GM18517 (cell line): ENCODE data around the gene KCNH6.

Source experiments
- ATAC-seq: cut with Tn5 transposase; IDR thresholded peaks from one replicate; pipeline ENCODE4 v1.9.1; 2021; ENCODE audit warnings: mild to moderate bottlenecking, moderate library complexity; ENCODE audit not compliant: unreplicated experiment

The KCNH6 gene

DNA sequence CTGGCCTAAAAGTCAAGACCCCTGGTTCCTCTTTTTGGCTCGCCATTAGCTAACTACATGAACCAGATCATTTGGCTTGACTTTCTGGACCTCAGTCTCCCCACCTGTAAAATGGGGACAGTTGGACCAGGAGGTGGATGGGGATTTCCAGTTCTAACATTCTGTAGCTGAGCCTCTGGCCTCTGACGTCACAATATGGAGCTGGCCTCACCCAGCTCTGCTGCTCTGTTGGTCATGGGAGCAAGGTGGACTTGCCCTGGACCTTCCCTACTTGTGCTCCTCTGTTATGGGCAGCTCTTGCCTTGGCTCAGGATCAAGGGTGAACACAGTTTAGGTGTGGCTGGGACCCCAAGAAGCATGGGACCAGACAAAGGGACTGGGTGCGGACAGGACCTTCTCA lies 16.5 kb upstream of the KCNH6 start:
- no peak for ATAC-seq

DNA sequence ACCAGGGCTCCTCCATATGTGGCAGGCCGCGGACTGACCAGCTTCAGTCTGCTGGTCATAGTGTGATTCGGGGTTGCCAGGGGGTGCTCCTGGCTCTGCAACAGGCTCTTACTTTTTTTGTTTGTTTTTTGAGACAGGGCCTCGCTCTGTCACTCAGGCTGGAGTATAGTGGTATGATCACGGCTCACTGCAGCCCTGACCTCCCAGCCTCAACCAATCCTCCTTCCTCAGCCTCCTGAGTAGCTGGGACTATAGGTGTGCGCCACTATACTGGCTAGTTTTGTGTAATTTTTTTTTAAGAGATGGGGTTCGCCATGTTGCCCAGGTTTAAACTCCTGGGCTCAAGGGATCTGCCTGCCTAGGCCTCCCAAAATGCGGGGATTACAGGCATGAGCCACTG lies 11.8 kb upstream of the KCNH6 start:
- no peak for ATAC-seq

DNA sequence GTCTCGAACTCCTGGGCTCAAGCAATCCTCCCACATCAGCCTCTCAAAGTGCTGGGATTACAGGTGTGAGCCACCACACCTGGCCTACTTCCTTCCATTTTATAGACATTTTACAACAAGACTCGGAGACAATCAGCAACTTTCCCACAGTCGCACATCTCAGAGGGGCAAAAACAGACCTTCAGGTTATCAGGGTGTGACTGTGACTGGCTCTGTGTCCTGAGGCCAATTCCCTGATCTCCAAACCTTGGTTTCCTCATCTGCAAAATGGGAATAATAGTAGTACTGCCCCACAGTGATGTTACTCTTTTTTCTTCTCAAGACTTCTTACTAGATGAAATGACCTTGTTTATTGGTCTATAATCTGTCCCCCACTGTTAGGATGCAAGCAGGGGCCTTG lies 10.8 kb upstream of the KCNH6 start:
- no peak for ATAC-seq

DNA sequence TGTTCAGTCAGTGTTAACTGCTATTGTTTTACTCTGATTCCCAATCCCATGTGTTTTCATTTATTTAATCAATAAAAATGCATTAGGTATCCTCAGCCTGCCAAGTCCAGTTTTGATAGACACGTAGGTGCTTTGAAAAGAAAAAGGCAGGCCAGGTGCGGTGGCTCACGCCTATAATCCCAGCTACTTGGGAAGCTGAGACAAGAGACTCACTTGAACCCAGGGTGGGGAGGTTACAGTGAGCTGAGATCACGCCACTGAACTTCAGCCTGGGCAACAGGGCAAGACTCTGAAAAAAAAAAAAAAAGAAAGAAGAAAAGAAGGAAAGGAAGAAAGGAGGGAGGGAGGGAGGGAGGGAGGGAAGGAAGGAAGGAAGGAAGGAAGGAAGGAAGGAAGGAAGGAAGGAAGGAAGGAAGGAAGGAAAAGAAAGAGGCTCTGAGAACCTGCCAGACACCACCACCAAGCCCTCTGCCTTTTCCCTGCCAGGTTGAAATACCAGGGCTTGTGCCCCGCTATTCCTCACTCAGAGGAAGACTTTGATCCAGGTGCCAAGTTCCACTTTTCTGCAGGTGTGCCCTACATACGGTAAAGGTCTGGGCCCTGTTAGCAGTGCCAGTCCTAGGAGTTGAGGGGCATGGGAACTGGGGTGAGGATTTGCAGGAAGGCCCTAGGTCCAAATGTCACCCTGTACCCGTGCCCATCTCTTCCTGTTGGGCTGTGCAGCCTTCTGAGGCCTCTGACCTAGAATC lies 10.1 kb upstream of the KCNH6 start:
- no peak for ATAC-seq

DNA sequence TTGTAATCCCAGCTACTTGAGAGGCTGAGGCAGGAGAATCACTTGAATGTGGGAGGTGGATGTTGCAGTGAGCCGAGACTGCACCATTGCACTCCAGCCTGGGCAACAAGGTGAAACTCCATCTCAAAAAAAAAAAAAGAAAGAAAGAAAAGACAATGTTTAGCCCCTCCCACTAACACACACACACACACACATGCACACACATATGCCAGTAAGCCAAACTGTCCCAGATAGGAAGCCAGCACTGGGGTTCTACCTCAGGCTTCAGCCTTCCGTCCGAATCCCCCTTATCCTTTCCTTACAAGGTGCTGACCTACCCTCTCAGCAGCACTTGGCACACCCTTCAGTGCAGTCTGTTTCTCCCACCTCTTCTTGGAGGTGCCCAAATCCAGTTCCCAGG lies 8.7 kb upstream of the KCNH6 start:
- no peak for ATAC-seq

DNA sequence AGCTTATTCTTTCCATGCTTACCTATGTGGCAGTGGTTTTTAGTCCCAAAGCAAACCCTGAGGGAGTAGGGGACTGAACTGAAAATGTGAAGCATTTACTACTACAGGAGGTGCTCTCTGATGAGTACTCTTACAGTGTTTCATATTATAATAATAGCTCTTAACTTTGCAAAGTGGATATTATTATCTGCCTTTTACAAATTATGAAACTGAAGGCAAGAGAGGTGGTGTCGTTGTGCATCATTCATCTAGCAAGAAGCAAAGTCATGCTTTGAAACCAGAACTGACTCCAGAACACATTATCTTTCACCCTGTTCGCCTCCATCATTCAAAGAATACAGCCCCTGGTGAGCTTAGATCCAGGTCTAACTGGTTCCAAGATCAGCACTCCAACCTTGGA lies 8.2 kb upstream of the KCNH6 start:
- ATAC-seq = no peak

DNA sequence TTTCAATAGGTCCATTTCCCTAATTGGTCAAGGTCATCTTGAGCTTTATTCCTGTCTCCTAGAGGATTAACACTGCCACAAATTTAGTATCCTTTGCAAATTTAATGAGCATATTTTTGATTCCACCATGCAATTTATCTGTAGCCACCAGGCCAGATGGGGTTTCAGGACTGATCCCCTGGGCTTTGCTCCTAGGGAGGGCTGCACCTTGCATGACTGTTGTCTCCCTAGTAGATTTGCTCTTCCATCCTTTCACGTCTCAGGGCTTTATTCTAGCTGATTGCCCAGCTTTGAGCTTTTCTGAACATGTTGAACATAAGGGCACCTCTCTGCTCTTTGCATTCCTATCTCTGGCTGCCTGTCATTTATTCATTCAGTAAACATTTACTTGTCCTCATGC lies 7.7 kb upstream of the KCNH6 start:
- no peak for ATAC-seq

DNA sequence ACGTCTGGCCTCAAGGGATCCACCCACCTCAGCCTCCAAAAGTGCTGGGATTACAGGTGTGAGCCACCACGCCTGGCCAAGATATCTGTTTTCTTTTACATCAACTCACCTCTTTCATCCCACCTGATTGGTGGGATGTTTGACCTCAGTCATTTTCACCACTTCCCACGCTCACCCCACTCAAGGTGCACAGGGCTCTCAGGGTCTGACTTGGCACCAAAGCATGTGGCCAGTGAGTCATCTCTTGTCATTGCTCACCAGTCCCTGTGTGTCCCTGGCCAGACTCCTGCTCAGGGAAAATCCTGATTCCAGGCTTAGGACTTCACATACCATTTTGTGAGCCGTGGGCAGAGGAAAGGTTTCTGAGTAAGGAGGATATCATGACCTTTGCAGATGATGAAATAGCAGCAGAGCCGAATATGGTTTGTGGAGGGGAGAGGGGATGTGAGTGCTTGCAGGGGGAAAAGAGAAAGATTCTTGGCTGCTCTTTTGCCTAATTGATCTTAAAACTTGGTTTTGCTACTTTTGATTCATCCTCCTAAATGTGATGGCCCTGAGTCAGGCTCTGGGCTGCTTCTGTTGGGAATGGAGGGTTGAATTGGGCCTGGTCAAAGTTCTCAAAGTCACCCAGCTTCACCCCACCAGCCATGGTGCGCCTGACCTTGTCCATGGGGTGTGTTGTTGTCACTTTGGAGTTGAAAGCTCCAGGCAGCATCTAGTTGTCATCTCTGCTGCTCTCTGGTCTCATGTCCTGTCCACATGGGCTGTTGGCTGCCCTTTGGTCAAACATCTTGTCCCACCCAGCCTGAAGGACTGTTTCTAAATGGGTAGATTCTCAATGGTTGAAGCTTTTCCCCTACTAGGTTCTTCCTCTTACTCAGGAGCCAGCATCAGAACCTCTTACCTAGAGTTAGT lies 6.0 kb upstream of the KCNH6 start:
- no peak for ATAC-seq

DNA sequence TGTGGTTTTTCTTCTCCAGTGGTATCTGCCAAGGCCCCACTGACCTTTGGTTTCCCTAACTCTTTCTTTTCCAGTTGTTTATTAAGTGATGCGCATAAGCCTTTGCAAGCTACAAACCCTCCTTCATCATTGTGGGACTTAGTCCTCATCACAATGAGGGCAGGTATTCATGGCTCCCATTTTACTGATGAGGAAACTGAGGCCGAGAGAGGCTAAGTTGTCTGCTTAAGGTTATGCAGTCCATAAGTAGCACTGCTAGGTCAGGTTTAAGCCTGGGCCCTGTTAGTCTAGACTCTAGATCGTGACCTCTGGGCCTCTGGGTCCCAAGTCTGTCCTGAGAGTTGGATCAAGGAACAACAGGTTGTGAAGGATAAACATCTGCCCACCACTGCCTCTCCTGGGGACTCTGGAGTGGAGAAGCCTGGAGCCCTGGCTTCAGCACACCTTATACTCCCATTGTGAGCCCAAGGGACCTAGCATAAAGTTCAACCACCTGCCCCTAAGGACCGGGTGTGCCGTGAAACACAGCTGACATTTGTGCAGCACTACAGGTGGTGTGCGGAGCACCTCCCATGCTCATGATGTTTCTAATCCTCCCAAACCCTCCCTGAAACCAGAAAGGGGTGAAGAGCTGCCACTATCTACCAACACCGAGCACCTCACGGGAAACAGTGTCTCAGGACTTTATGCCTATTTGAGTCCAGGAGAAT lies 5.2 kb upstream of the KCNH6 start:
- no peak for ATAC-seq

DNA sequence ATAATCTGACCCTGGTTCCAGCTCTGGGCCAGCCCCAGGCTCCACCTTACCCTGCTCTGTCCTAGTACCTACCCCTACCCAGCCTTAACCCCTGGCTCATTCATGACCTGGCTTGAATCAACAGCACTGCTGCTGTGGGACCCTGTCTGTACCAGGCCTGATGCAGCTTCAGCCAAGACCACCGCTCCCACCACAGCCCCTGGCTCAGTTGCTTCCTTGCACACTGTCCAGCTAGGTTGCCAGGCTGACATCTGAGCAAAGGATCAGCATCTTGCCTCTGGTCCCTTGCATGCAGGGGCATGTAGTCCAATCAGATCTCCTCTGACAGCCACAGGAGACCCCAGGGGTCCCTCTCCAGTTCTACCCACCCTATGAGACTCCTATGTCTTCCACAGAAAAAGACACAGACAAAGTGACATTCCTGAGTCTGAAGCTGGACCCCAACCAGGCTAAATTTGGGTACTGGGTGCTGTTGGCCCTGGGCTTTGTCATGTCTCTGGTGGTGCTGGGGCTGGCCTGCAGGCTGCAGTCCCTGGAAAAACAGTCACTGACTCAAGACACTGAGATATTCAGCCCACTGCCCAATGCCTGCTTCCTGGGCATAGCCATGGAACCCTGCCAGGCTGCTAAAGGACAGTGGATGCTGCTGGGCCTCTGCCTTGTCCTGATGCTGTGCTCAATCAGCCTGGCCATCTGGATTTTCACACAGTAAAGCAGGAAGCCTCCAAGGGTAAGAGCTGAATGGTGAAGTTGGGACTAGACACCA lies 3.9 kb upstream of the KCNH6 start:
- no peak for ATAC-seq

DNA sequence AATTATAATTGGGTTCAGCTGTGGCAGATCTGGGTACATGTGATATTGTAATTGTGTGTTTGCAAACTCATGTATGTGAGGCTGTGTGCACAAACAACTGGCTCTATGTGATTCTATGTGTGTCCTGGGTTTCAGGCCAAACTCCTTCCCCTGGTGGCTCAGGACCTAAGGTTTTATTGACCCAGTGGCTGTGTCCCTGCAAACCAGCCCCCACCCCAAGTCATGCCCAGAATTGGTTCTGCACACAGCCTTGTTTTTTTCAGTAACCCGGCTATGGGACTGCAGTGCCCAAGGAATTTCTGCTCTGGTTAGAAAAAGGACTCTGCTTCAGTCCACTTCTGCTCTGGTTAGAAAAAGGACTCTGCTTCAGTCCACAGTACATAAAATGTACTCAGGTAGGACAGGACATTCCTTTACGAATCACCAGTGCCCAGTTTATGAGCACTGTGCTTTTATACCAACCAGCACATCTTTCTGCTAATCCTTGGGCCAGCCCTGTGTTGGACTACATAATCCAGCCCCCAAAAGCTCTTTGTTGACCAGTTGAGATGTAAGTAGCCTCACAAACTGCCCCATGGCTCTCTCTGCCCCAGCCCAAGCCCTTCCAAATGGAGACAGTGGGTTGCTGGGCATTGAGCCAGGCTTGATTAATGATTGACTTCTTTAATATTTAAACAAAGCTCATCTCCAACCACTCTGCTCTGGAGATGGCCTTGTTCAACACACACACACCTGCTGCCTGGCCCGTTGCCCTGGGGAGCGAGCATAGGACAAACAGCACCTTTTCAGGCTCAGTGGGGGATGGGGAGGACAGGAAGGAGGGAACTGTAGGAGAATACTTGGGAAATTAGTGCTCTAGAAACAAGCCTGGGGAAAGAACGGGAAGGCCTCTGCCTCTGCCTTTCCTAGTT lies 2.9 kb upstream of the KCNH6 start:
- ATAC-seq = no peak

DNA sequence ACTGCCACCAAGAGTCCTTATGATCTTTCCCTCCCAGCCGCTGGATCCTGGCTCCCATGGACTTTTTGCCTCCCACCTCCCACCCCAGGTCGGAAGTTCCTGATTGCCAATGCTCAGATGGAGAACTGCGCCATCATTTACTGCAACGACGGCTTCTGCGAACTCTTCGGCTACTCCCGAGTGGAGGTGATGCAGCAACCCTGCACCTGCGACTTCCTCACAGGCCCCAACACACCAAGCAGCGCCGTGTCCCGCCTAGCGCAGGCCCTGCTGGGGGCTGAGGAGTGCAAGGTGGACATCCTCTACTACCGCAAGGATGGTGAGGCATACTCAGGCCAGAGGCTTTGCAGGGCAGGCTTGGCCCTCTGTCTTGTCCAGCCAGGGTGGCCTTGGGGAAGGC lies 893 bp downstream of the KCNH6 start:
- ATAC-seq = no peak

DNA sequence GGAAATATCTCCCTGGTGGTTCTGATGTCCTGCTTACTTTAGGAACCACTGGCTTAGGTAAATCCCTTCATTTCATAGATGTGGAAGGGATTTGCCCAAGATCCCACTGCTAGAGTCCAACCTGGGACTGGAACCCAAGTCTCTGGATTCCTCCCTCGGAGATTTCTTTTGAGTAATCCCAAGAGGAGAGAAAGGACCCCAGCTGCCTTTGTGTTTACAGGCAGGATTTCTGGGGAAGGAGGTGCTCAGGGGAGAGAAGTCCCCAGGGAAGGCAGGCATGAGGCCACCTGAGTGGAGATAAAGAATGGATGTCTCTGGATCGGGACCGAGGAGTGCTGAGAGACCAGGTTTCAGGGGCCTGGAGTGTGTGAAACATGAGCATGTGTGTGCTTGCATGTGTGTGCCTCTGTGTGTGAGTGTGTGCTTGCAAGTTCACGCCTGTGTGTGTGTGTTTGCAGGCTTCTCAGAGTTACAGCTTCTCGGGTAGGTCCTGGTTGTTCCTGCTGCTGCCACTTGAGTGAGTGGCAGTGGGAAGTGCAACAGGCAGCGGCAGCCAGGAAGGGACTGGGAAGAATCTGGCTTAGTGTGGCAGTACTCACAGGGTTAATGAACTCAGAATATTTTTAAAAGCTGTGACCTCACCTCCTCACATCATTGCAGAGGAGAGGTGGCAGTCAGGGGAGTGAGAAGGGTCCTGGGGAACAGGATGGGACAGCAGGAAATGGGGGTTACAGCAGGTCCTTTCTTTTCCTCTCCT lies 2.2 kb downstream of the KCNH6 start:
- no peak for ATAC-seq

DNA sequence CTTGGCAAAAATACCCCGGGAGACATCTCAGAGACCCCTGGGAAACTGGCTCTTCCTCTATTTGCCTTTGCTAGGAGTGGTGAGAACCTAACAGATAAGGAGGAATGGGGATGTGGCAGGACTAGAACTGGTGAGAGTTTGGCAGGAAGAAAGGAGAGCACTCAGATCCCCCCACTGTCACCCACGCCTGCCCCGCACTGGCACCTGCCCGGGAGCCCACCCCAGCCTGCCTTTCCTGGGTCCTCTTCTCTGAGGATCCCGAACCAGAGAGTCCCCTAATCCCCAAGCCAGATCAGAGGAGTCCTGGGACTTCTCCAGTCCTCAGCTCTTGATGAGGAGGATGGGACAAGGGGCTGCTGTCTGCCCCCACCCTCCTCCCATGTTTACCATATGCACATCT lies 3.7 kb downstream of the KCNH6 start:
- ATAC-seq = no peak

DNA sequence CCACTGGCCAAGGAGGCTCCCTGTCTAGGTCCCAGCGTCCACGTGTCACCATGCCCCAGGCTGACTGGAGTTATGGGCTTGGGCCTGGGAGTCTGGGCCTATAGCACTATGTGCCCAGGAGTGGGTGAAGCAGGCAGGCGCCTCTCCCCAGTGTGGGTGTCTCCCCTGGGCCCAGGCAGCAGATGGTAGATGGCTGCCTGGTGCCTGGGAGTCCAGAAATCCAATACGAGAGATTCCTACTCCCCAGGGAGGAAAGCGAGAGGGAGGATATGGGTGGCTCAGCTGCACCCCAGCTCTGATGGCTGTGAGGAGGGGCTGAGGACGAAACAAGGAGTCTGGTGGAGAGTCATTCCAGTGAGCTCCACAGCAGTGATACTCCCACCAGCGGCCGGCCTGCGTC lies 5.0 kb downstream of the KCNH6 start:
- no peak for ATAC-seq

DNA sequence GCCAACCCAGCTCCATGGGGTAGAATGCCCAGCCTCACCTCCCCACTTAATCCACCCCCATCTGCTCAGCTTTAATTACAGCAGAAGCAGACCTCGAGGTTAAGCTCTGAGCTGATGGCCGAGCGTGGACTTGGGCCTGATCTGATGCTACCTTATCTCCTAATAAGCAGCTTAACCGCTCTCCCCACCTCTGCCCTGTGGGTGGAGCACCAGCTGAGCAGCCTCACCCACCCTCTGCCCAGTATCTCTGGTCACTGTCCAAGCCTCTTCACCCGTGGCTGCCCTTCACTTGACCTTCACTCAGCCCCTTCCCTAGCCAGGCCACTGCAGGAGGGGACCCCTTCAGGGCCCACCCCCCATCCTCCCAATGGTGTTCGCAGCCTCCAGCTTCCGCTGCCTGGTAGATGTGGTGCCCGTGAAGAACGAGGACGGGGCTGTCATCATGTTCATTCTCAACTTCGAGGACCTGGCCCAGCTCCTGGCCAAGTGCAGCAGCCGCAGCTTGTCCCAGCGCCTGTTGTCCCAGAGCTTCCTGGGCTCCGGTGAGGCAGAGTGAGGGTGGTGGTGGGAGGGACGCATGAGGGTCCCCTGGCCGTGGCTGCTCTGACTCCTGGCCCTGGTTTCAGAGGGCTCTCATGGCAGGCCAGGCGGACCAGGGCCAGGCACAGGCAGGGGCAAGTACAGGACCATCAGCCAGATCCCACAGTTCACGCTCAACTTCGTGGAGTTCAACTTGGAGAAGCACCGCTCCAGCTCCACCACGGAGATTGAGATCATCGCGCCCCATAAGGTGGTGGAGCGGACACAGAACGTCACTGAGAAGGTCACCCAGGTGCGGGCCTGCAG lies 6.8 kb downstream of the KCNH6 start:
- ATAC-seq = no peak

DNA sequence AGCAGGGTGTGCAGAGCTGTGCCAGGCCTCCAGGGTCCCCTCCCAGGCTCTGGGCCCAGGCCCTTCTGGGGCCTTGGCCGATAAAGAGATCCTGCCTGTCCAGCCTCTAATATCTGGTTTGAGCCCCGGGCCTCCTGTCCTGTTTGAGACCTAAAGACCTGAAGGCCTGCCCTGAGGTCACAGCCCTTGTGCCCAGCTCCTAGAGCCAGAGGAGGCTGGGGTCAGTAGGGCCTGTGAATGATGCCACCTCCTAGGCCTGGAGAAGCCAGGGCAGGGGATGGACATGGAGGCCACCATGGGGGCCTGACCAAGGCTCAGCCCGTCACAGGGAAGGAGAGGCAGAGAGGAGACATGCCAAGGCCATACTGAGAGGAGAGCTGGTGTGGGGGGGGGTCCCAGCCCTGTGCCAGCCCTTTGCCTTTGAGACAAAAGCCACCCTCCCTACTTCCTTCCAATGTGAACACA lies 7.4 kb downstream of the KCNH6 start:
- no peak for ATAC-seq
